Astrocyte (in vitro differentiated cells and primary cell): ENCODE results near the gene GRIN2A.

ENCODE experiments used
- CTCF ChIP-seq: IDR thresholded peaks from 2 replicates; pipeline ENCODE4 v1.5.1; 2011; ENCODE audit warnings: low read depth, mild to moderate bottlenecking, inconsistent platforms, low read length, moderate library complexity; ENCODE audit not compliant: insufficient read depth
- EZH2 ChIP-seq: IDR thresholded peaks from 2 replicates; pipeline ENCODE4 v1.6.1; 2012; ENCODE audit warnings: mild to moderate bottlenecking, low read length, inconsistent platforms; ENCODE audit not compliant: insufficient read depth

GRCh38 chr16:9921997-9922396 lies 260.2 kb downstream of the GRIN2A start:
- TF ChIP-seq CTCF = no peak
- TF ChIP-seq EZH2 = no peak
